CD14-positive monocyte (primary cell): ENCODE results near the gene P4HA2. TPM values are rescaled to one million over a fixed set of nuclear protein-coding genes. Genes with fewer than 3 reads are reported as not detected.

Experiments used
- DNase-seq, 3 donors: peaks; one replicate each; pipeline ENCODE4 v3.0.0-alpha.2; 2011 to 2022
- H2AFZ ChIP-seq: 2 replicates; pipeline ENCODE4 v1.6.0; 2012; ENCODE audit warnings: mild to moderate bottlenecking, low read depth, low read length, inconsistent platforms; ENCODE audit not compliant: insufficient read depth, poor library complexity, severe bottlenecking
- H3K27ac ChIP-seq, 2 donors: 1 replicate in 1 of 2; 2 replicates in 1 of 2; pipeline ENCODE4 v1.5.1; 2012 to 2013; ENCODE audit warnings: low read length in 2 of 2, control low read depth in 1 of 2, inconsistent platforms in 1 of 2, low read depth in 1 of 2, mild to moderate bottlenecking in 1 of 2
- H3K27me3 ChIP-seq, 2 donors: one replicate each; pipeline versions ENCODE4 v1.6.0 to v1.6.1; 2011 to 2013; ENCODE audit warnings: low read length in 2 of 2; ENCODE audit not compliant: control insufficient read depth in 2 of 2, insufficient read depth in 2 of 2
- H3K36me3 ChIP-seq, 2 donors: replicated peaks in 1 of 2; 1 replicate in 1 of 2; 2 replicates in 1 of 2; pipeline versions ENCODE4 v1.5.1 to v1.6.1; 2012 to 2013; ENCODE audit warnings: low read length in 2 of 2, control low read depth in 1 of 2, inconsistent platforms in 1 of 2, mild to moderate bottlenecking in 1 of 2; ENCODE audit not compliant: insufficient read depth in 2 of 2, control insufficient read depth in 1 of 2
- H3K4me1 ChIP-seq, 2 donors: 1 replicate in 1 of 2; 2 replicates in 1 of 2; pipeline versions ENCODE4 v1.5.1 to v1.6.1; 2012 to 2013; ENCODE audit warnings: low read length in 2 of 2, control low read depth in 1 of 2, inconsistent platforms in 1 of 2, mild to moderate bottlenecking in 1 of 2, moderate library complexity in 1 of 2; ENCODE audit not compliant: insufficient read depth in 2 of 2, control insufficient read depth in 1 of 2
- H3K4me2 ChIP-seq: replicated peaks from 2 replicates; pipeline ENCODE3; 2012; ENCODE audit warnings: low read length, moderate library complexity, mild to moderate bottlenecking; ENCODE audit not compliant: poor library complexity, severe bottlenecking; ENCODE audit errors: extremely low read depth
- H3K4me3 ChIP-seq, 3 experiments: fragments of 200-600 bp in 1 of 3; sonication (generic) in 1 of 3; replicated peaks in 1 of 3; 1 replicate in 2 of 3; 2 replicates in 1 of 3; pipeline ENCODE4 v1.5.1; 2011 to 2013; ENCODE audit warnings: low read length in 3 of 3, mild to moderate bottlenecking in 3 of 3, control low read depth in 2 of 3, low read depth in 2 of 3, inconsistent platforms in 1 of 3, moderate library complexity in 1 of 3
- H3K79me2 ChIP-seq: 2 replicates; pipeline ENCODE4 v1.6.0; 2012; ENCODE audit warnings: mild to moderate bottlenecking, control low read depth, inconsistent platforms, low read length, moderate library complexity; ENCODE audit not compliant: insufficient read depth
- H3K9ac ChIP-seq: 2 replicates; pipeline ENCODE4 v1.6.0; 2017; ENCODE audit warnings: low read length, mild to moderate bottlenecking; ENCODE audit not compliant: insufficient read depth, poor library complexity, severe bottlenecking
- H3K9me3 ChIP-seq, 2 donors: replicated peaks in 1 of 2; 1 replicate in 1 of 2; 2 replicates in 1 of 2; pipeline versions ENCODE4 v1.5.1 to v1.6.1; 2012 to 2013; ENCODE audit warnings: low read length in 2 of 2, control low read depth in 1 of 2; ENCODE audit not compliant: control insufficient read depth in 1 of 2, insufficient read depth in 1 of 2
- H4K20me1 ChIP-seq: 2 replicates; pipeline ENCODE4 v1.6.0; 2012; ENCODE audit warnings: mild to moderate bottlenecking, low read length, control low read depth, moderate library complexity; ENCODE audit not compliant: insufficient read depth
- H3K27ac Mint-ChIP-seq, 7 donors: one replicate each; pipeline ENCODE4 v1.8.0; 2020; ENCODE audit warnings: mild to moderate bottlenecking in 7 of 7, mixed read lengths in 7 of 7, moderate library complexity in 6 of 7, inconsistent platforms in 2 of 7
- H3K27me3 Mint-ChIP-seq, 3 donors: one replicate each; pipeline ENCODE4 v1.8.0; 2021 to 2022; ENCODE audit warnings: low read depth in 3 of 3, mild to moderate bottlenecking in 3 of 3, mixed read lengths in 3 of 3, moderate library complexity in 3 of 3, inconsistent platforms in 1 of 3
- H3K36me3 Mint-ChIP-seq, 2 donors: one replicate each; pipeline ENCODE4 v1.8.0; 2020; ENCODE audit warnings: mixed read lengths in 2 of 2, inconsistent platforms in 1 of 2, mild to moderate bottlenecking in 1 of 2
- H3K4me1 Mint-ChIP-seq: one replicate; pipeline ENCODE4 v1.8.0; 2020; ENCODE audit warnings: mild to moderate bottlenecking, mixed read lengths
- H3K4me3 Mint-ChIP-seq, 2 donors: one replicate each; pipeline ENCODE4 v1.8.0; 2020; ENCODE audit warnings: mild to moderate bottlenecking in 2 of 2, mixed read lengths in 2 of 2, moderate library complexity in 1 of 2
- H3K9me3 Mint-ChIP-seq, 7 donors: one replicate each; pipeline ENCODE4 v1.8.0; 2020 to 2022; ENCODE audit warnings: mixed read lengths in 7 of 7, mild to moderate bottlenecking in 6 of 7, moderate library complexity in 6 of 7, inconsistent platforms in 2 of 7
- WGBS: methylation state at CpG from one replicate; pipeline ENCODE4 v1.1.5; 2013; ENCODE audit warnings: missing lambda C conversion rate; ENCODE audit not compliant: insufficient coverage; 5-methylcytosine and 5-hydroxymethylcytosine counted together
- intact Hi-C, 2 donors: fragments of 100-400 bp; cut with micrococcal nuclease; formaldehyde crosslinking; loops; one replicate each; pipeline versions ENCODE4 v1.15.0 to v1.15.1; 2023
- polyA plus RNA-seq, 3 donors: library from polyadenylated mRNA; depleted of rRNA in 1 of 3; unstranded in 2 of 3; stranded (reverse) in 1 of 3; fragments of 300-500 nt in 2 of 3; fragments of >200 nt in 1 of 3; fragmentation: Illumina TruSeq in 2 of 3; gene quantifications; 1 replicate in 2 of 3; 2 replicates in 1 of 3; pipeline ENCODE4 v1.2.3, GENCODE V29; 2012 to 2021
- TF ChIP-seq, protein P1 (sequence below): fragments of 200-600 bp; IDR thresholded peaks from one replicate; pipeline ENCODE4 v1.8.0; 2022; ENCODE audit warnings: antibody characterized with exemption, mild to moderate bottlenecking

The P4HA2 gene
- polyA plus RNA-seq, 3 donors: 0.12 to 0.99 (median 0.45) TPM

DNA sequence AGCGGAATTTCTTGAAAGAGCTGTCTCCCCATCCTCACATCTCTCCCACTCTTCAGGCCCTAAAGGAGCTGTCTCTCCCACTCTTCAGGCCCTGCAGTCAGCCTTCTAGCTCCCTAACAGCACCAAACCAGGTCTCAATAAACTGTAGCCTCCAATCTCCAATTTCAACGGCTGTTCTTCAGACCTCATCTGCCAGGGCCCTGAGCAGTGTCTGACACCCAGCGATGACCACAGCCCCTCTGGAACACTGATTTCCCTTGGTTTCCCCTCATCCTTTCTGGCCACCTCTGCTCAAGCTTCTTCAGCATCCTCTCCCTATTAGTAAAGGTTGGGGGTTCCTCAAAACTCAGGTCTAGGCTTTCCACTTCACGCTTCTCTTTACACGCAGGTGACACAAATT lies 1.6 kb upstream of the P4HA2 start:
- 100% methylated on average over 4 of the region's 5 CpGs for WGBS
- H3K4me3 Mint-ChIP-seq: peak overlapping the region in 1 of 2 donors; percentile 40
- intact Hi-C loops: no loop called here
- Histone ChIP-seq H3K4me1 (peaks cover 9 to 10% of the 10 kb centered on the region in 2 donors), H3K36me3 (no peaks in the 10 kb centered on the region), H3K9me3 (no peaks in the 10 kb centered on the region), H2AFZ (no peak overlapping the region), H3K4me2 (no peak overlapping the region), H3K79me2 (no peaks in the 10 kb centered on the region), H3K9ac (no peak overlapping the region), H3K27me3 (peaks cover 8 to 22% of the 10 kb centered on the region in 2 donors), H4K20me1 (no peaks in the 10 kb centered on the region), H3K4me3 (no peak overlapping the region), H3K27ac (no peak overlapping the region)
- H3K36me3 Mint-ChIP-seq: no peaks in the 10 kb centered on the region
- H3K27me3 Mint-ChIP-seq: peaks cover 36 to 44% (median 43%) of the 10 kb centered on the region in 3 donors
- peaks cover 16% of the 10 kb centered on the region for H3K4me1 Mint-ChIP-seq
- peaks cover 0 to 5% (median 0%) of the 10 kb centered on the region in 7 donors for H3K9me3 Mint-ChIP-seq
- TF ChIP-seq, protein P1, sequence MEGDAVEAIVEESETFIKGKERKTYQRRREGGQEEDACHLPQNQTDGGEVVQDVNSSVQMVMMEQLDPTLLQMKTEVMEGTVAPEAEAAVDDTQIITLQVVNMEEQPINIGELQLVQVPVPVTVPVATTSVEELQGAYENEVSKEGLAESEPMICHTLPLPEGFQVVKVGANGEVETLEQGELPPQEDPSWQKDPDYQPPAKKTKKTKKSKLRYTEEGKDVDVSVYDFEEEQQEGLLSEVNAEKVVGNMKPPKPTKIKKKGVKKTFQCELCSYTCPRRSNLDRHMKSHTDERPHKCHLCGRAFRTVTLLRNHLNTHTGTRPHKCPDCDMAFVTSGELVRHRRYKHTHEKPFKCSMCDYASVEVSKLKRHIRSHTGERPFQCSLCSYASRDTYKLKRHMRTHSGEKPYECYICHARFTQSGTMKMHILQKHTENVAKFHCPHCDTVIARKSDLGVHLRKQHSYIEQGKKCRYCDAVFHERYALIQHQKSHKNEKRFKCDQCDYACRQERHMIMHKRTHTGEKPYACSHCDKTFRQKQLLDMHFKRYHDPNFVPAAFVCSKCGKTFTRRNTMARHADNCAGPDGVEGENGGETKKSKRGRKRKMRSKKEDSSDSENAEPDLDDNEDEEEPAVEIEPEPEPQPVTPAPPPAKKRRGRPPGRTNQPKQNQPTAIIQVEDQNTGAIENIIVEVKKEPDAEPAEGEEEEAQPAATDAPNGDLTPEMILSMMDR: no peak
- H3K27ac Mint-ChIP-seq: no peak overlapping the region
- no peak for DNase-seq

DNA sequence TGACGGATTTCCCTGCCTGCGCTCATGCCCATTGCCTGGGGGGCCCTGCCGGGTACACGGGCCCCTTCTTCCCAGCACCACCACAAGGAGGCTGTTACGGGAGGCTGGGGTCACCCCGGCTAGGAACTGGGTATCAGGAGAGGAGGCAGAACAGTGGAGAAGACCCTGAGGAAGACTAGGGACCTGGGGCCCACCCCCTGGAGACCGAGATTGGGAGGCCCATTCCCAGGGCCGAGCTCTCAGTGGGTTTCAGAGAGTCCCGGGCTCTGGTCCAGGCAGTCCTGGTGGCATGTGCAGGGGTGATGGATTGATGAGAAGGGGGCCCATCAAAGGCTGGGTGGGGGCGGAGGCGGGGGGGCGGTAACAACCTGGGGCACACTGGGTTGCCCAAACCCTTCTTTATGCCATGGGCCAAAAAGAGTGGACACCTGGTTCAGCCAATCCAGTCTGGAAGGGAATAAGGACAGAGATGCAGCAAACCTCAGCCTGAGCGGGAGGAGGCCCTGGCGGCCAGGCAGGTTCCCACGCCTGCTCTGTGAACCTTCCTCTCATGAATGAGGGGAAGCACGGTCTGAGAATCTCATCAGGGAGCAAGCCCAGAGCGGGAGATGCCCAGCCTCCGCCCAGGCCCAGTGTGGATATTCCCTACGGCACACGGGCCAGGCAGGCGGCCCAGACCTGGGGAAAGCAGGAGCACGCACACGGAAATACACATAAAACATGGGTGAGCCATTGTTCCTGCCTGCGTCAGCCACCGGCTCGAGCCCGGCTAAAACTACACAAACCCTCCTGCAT lies 785 bp upstream of the P4HA2 start:
- Mint-ChIP-seq H3K4me1 (peaks cover 16% of the 10 kb centered on the region), H3K9me3 (peaks cover 0 to 5% (median 0%) of the 10 kb centered on the region in 7 donors), H3K27ac (peak overlapping the region in 1 of 7 donors; percentile 2), H3K27me3 (peaks cover 36 to 44% (median 43%) of the 10 kb centered on the region in 3 donors), H3K4me3 (peak overlapping the region; percentile 64 to 72), H3K36me3 (no peaks in the 10 kb centered on the region)
- peaks cover 8 to 22% of the 10 kb centered on the region in 2 donors for H3K27me3 ChIP-seq
- no peak for DNase-seq
- H4K20me1 ChIP-seq: no peaks in the 10 kb centered on the region
- peak overlapping the region; percentile 92 for H3K4me2 ChIP-seq
- H3K27ac ChIP-seq: no peak overlapping the region
- peaks cover 9 to 10% of the 10 kb centered on the region in 2 donors for H3K4me1 ChIP-seq
- H3K9ac ChIP-seq: peak overlapping the region; percentile 63
- intact Hi-C loops: no loop called here
- peak overlapping the region; percentile 87 for H2AFZ ChIP-seq
- H3K4me3 ChIP-seq: peak overlapping the region in 2 of 3 experiments; percentile 45 to 77
- H3K36me3 ChIP-seq: no peaks in the 10 kb centered on the region
- H3K79me2 ChIP-seq: no peaks in the 10 kb centered on the region
- TF ChIP-seq, protein P1: no peak
- 92% methylated on average over 22 of the region's 27 CpGs for WGBS
- H3K9me3 ChIP-seq: no peaks in the 10 kb centered on the region
